GM19035 (cell line): ENCODE results near the gene UBE2B.
"Not testable (repeated sequence)": the region's sequence is repeated elsewhere in the genome, so short reads cannot be mapped to it uniquely, and the experiment has no call there.

ENCODE experiments used
- ATAC-seq: cut with Tn5 transposase; IDR thresholded peaks from one replicate; pipeline ENCODE4 v1.9.1; 2021; ENCODE audit not compliant: unreplicated experiment

The UBE2B gene

GRCh38 chr5:134398609-134399155 is 27.3 kb downstream of the UBE2B start:
- no peak for ATAC-seq

DNA sequence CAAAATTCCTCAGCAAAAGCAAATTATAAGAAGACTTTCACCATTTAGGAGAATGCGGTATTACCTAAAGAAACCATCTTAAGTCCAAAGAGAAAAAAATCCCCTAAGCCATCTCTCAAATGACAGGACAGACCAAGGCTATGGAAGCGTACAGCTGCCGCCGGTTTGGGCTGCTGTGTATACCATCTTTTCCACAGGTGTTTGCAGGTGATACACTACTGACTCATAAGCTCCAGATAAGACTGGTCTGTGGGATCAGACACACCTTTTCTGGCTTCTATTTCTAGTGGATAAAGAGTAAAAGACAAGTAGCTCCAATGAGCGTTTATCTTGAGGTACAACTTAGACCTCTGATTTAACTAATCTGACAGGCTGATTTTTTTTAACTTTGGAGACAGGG is 32.6 kb downstream of the UBE2B start:
- no peak for ATAC-seq

GRCh38 chr5:134406390-134406789 is 35.0 kb downstream of the UBE2B start:
- ATAC-seq = no peak

GRCh38 chr5:134409321-134409720 is 38.0 kb downstream of the UBE2B start:
- ATAC-seq = no peak

DNA sequence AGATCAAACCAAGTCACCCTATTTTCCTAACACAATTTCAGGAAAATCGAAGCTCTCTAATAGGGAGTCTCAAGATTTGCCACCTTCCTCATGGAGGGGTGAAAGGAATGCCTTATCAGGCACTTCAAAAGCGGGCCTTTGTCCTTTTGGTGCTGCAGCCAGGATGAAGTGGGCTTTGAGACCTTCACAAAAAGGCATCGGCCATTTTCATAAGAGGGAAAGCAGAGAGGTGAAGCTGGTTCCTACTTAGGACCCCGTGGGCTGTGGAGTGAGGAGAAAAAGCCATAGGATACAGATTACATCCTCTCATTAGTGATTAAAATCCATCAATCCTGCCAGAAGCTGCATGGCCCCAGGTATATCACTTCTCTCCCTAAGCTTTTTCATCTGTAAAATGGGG is 39.5 kb downstream of the UBE2B start:
- no peak for ATAC-seq

DNA sequence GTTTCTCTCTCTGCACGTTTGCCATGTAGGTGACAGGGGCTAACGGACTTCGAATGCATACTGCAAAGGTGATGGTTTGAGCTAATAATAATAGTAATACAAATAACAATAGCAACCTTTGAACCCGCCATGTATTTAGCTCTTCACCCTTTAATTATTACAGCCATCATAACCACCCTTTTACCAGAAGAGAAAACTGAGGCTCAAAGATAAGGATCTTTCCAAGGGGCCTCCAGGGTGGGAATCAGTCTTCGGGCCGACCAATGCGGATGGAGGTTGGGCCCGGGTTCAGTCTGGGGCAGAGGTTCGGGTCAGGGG is 39.8 kb downstream of the UBE2B start:
- ATAC-seq = no peak

- ATAC-seq = peak; percentile 97
Observed at GRCh38 chr5:134411546-134412266, 40.3 kb downstream of the UBE2B start, which contains the start of gene CDKN2AIPNL. Gene CDKN2AIPNL (minus strand): TSS chr5:134411881. CDS start chr5:134411854, 27 bp downstream.

- no peak for ATAC-seq
Observed at GRCh38 chr5:134413046-134413445, 41.7 kb downstream of the UBE2B start.

GRCh38 chr5:134417707-134418106 is 46.3 kb downstream of the UBE2B start:
- ATAC-seq = no peak

DNA sequence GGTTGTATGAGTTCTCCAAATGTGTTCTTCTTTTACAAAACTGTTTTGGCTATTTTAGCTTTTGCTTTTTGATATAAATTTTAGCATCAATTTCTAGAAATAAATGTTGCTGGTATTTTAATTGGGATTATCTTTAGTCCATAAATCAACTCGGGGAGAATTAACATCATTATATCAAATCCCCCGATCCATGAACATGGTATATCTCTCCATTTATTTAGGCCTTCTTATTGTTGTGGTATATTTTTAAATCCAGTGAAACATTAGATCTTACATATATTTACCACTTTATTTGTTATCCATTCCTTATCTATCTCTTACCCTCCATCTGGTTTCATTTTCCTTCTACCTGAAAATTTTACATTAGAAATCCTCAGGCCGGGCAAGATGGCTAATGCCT is 47.6 kb downstream of the UBE2B start:
- no peak for ATAC-seq

GRCh38 chr5:134420343-134420742 is 49.0 kb downstream of the UBE2B start:
- no peak for ATAC-seq

- ATAC-seq = not testable (repeated sequence)
Observed at GRCh38 chr5:134421038-134421437, 49.7 kb downstream of the UBE2B start.

GRCh38 chr5:134422791-134423365 is 51.5 kb downstream of the UBE2B start:
- no peak for ATAC-seq

GRCh38 chr5:134423376-134423775 is 52.0 kb downstream of the UBE2B start:
- ATAC-seq = no peak

GRCh38 chr5:134426361-134426760 is 55.0 kb downstream of the UBE2B start:
- no peak for ATAC-seq

- ATAC-seq = no peak
Observed at GRCh38 chr5:134427540-134428041, 56.2 kb downstream of the UBE2B start.

- no peak for ATAC-seq
Observed at GRCh38 chr5:134430001-134430569, 58.7 kb downstream of the UBE2B start.

DNA sequence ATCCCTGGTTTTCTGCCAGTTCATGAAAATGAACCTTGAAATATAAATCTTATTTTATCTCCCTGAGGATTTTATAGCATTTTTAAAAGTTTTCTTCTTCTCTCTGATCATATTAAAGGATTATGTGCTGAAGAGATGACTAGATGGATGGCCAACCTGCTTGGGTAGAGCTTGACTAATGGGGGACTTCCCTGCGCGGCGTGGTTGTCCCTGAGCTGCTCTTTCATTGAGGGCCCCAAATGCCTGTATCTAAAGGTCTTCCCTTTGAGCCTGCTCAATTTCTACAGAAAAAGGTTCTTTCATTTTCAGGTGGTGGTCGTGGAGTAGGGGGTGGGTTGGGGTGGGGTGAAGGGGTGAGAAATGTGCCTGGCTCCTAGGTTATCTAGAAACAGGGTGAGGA is 60.8 kb downstream of the UBE2B start:
- no peak for ATAC-seq

- ATAC-seq = no peak
Observed at GRCh38 chr5:134432677-134433359, 61.4 kb downstream of the UBE2B start.

GRCh38 chr5:134435560-134435959 is 64.2 kb downstream of the UBE2B start:
- no peak for ATAC-seq

GRCh38 chr5:134436523-134437339 is 65.4 kb downstream of the UBE2B start:
- ATAC-seq = peak; percentile 76
